CD1c-positive myeloid dendritic cell (primary cell): Measurements from ENCODE around the gene OTP.

Experiments
- DNase-seq: peaks from one replicate; pipeline ENCODE4 v3.0.0-alpha.2; 2016; ENCODE audit errors: extremely low spot score

Gene OTP

GRCh38 chr5:77640589-77641396 is 2.3 kb upstream of the OTP start:
- DNase-seq: no peak

- DNase-seq: no peak
Observed at GRCh38 chr5:77638763-77639671, 504 bp upstream of the OTP start.

DNA sequence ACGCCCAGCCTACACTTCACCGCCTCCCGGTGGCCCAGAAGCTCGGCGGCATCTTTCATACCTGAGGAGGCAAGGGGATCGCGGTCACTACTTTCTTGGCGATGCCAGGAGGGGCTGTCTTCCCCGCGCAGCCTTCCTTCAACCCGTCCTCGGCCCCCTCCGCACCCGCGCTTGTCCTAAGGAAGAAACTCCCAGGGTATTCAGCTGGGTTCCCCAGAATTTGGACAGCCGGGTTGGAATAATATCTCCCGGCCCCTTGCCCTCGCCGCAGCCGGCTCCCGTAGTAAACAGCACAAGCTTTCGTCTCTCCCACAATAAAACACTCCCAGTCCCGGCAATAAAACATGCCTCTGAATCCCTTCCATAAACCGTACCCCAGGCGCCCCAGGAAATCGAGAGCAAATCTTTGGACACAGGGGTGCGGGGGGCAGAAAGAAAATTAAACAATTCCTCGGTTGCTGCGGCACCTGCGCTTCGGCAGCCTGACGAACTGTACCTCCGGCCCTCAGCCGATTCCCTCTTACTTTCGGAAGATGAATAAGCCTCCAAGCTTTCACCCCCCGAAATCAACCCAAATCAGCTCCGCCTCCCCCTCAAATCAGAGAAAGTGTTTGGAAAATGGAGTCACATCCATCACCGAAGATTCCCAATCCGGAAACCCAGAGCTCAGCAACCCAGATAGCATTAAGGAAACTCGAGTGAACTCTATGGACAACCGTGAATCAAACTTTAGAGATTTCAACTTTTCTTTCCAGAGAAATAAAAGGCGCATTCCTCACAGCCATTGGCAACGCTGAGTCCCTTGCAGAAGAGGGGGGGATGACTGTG is 1.1 kb downstream of the OTP start:
- no peak for DNase-seq

DNA sequence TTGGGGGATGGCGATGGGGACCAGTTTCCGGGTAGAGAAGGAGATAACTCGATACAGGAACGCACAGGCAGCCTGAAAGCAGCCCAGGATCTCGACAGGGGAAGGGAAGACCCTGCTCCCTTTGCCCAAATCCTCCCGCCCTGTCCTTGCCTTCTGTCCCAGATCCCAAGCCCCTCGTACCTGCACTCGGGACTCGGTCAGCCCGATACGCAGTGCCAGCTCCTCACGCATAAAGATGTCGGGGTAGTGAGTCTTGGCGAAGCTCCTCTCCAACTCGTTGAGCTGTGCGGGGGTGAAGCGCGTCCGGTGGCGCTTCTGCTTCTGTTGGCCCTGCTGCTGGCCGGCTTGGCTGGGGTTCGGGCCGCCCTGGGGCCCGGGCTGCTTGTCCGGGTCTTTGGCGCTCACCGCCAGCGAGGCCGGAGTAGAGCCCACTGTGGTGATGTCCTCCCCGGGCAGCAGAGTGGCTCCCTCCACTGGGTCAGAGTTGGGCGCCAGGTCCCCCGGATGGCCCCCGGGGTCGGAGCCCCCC is 1.8 kb downstream of the OTP start:
- DNase-seq: no peak

DNA sequence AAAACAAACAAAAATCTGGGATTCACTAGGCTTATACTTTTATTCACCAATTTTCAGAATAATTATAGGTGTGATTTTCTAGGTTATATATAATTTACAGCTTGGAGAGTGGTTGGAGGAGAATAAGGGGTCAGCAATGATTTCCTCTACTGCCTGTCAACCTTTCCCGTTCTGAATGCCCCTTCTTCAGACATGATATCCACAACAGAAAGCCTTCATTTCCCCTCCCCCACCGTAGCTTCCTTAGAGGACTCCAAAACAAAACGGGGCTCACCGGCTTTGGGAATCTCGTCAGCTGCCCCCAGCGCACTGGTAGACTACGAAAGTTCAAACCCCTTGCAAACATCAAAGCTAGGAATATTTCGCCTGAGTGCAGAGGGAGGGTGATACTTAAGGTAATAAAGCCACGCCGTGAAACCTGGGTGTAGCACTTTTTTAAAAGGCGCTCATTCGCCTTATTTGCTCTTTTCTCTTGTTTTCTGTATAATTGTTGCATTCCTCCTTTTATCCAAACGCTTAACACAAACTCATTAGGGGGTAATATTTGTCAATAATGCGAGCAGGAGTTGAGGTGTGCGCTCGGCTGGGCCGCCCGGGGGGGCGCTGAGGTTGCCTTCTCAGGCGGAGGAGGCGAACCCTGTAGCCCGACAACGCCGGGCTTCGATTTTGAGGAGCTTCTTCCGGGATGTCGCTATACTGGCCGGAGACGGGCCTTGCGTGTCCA is 2.4 kb downstream of the OTP start:
- no peak for DNase-seq

GRCh38 chr5:77635067-77635916 is 3.2 kb downstream of the OTP start:
- no peak for DNase-seq

DNA sequence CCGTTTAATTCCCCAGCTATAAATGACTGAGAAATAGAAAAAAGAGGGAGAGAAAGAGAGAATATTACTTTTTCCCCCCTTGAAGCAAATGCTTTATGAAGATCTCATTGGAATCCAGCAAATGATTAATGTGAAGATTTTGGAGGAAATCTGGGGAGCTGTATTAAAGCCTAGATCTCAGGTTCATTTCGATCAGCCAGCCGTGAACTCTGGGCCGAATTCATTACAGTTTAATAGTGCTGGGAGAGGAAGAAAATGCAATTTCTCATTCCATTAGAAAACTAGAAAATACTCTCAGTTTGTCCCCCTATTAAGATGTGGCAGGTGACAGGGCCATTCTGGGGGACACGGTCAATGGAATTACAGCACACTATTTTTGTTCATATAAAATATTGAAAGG is 4.8 kb downstream of the OTP start:
- DNase-seq: no peak

- no peak for DNase-seq
Observed at GRCh38 chr5:77633207-77633675, 5.3 kb downstream of the OTP start.

DNA sequence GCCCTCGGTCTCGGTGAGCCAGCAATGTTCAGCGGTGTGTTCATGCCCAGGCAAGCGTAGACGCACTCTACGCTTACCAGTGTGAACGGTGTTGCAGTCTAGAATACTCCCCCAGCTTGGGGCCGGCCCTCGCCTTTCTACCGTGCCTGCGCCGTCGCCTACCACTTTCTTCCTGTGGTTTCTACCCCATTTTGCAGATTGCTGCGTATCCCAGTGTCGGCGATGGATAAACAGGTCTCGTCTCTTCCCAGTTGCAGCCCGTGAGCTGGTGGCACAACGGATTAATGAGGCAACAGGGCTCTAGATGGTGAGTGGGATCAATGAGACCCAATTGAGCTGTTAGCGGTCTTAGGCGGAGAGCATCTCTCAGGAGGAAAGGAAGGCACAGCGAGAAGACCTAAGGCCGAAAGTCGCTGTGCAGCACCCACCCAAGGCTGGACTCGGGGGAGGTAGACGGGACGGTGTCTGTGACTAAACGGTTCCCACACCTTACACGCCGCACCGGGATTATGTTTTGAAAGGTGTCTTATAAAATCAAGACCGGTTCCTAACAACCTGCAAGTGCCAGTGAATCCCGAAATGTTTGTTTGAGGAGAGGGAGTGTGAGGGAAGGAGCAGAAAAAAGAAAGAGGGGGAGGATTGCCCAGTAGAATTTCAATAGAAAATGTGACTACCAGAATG is 5.8 kb downstream of the OTP start:
- DNase-seq: no peak

- peak; percentile 54 for DNase-seq
Observed at GRCh38 chr5:77630114-77630680, 8.3 kb downstream of the OTP start.

DNA sequence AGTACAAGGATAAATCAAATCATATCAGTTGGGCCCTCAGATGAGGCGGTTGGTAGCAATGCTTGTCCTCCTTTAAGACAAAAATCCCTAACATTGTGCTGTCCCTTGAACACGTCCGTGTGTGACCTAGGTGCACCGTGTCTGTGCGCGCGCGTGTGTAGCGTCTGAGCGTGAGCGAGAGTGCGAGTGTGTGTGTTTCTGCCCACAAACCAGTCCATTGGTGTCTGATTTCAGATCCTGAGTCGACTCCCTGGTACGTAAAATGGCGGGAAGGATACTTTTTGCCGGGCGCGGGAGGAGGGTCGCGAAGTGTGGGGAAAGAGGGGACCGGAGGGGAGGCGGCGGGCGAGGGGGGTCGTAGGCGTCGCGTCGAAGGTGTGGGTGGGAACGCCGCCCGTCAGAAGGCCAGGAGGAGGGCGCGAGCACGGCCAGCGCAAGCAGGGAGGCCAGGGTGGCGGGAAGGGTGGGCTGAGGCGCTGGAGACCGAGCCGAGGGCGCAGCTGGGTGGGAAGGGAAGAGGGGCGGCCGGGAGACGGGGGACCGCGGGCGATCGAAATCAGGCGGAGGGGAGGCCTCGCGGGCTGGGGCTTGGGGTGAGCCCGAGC is 8.9 kb downstream of the OTP start:
- no peak for DNase-seq

DNA sequence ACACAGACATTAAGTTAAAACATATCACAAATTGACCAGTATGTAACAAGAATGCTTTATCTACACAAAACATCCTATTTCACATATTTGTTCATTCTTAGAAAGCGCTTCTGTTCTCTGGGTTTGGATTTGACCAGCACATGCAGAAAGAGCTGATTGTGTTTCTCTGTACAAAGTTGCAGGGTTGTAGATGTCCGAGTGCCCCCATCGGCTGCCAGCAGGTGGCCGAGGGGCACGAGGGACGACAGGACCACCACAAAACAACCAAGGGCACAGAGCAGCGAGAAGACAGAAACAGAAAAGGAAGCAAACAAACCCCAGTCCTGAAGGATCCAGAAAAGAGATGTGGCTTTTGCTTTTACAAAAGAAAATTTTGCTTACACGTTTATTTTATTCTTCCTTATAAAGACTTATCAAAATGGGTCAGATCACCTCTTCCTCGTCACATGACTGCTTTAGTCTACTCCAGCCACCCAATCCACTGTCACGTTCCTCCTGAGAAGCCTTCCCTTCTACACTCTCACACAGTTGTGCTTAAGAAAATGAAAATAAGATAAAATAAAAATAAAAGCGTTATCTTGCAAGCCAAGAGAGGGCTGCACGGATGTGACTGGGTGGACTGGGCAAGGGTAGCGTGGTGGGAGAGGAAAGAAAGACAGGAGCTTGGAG is 9.5 kb downstream of the OTP start:
- DNase-seq: no peak

DNA sequence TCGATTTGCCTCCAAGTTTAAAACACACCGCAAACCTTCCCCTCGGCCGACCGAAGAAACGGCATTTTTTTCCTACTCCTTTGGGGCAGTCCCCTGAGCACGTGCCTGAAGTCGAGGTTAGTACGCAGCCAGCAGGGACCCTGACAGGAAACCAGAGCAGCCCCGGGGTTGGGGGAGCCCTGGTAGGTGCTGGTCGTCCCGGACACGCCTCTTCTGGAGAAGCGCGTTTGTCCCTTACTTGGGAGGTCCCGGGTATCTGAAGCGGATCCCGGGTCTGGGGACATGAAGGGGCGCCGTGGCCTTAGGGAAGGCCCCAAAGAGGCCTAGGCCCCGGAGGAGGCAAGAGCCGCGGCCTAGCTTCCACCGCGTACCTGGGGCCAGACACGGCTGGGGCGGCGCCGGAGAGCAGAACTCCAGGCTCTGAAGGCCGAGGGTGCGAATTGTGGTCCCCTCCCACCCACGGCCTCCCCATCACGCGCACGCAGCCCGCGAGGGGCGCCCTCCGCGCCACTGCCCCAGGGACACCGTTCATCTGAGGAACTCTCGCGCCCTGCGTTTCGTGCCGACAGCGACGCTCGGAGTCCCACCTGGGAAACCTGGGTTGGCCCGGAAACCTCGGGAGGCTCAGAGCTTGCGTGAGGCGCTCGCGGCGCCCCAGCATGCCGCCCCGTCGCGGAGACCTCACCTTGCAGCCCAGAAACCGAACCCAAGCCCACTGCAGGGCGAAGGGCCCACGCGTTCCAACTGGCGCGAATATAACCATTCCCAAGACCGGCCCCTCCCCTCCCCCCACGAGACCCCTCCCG is 10.4 kb downstream of the OTP start:
- DNase-seq: no peak

- no peak for DNase-seq
Observed at GRCh38 chr5:77623203-77623740, 15.2 kb downstream of the OTP start.

DNA sequence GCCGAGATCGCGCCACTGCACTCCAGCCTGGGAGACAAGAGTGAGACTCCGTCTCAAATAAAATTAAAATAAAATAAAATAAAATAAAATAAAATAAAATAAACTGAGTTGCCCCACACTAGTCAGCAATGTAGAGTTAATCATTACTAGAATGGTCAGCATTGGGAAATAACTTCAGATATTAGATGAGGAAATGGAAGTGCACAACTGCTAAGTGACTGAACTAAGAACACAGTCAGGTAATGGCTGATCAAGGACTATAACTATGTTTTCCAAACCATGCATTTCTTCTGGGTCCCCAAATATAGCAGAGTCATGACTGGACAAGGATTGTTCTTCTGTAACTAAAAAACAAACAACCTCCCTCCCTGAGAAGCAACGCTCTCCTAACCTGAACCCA is 17.1 kb downstream of the OTP start:
- no peak for DNase-seq

- no peak for DNase-seq
Observed at GRCh38 chr5:77620405-77620804, 18.1 kb downstream of the OTP start.

- DNase-seq: no peak
Observed at GRCh38 chr5:77616920-77617319, 21.6 kb downstream of the OTP start.
